MM.1S (cell line): ENCODE results near the gene SEPTIN1.

Experiments used
- DNase-seq: peaks from one replicate; pipeline ENCODE4 v3.0.0-alpha.2; 2015
- H2AFZ ChIP-seq: fragments of 300-600 bp; sonication (generic); 2 replicates; pipeline ENCODE4 v1.6.0; 2016; ENCODE audit warnings: antibody characterized with exemption, low read length
- H3F3A ChIP-seq: fragments of 300-600 bp; sonication (generic); 2 replicates; pipeline ENCODE4 v1.6.1; 2016; ENCODE audit warnings: mild to moderate bottlenecking, antibody characterized with exemption, low read length, moderate library complexity, mixed read lengths; ENCODE audit not compliant: insufficient read depth
- H3K27ac ChIP-seq: fragments of 300-600 bp; sonication (generic); 2 replicates; pipeline ENCODE4 v1.5.1; 2016; ENCODE audit warnings: mild to moderate bottlenecking, low read length
- H3K27me3 ChIP-seq: fragments of 300-600 bp; sonication (generic); replicated peaks from 2 replicates; pipeline ENCODE4 v1.6.0; 2016; ENCODE audit warnings: low read length; ENCODE audit not compliant: insufficient read depth
- H3K36me3 ChIP-seq: fragments of 300-600 bp; sonication (generic); replicated peaks from 2 replicates; pipeline ENCODE4 v1.6.1; 2016; ENCODE audit warnings: mild to moderate bottlenecking, low read length, mixed read lengths; ENCODE audit not compliant: insufficient read depth
- H3K4me1 ChIP-seq: fragments of 300-600 bp; sonication (generic); 2 replicates; pipeline ENCODE4 v1.6.1; 2016; ENCODE audit warnings: low read length, mixed read lengths
- H3K4me2 ChIP-seq: fragments of 300-600 bp; sonication (generic); 2 replicates; pipeline ENCODE4 v1.6.0; 2016; ENCODE audit warnings: low read depth, low read length
- H3K4me3 ChIP-seq: fragments of 300-600 bp; sonication (generic); 2 replicates; pipeline ENCODE4 v1.5.1; 2016; ENCODE audit warnings: low read length, mixed read lengths
- H3K79me2 ChIP-seq: fragments of 300-600 bp; sonication (generic); 2 replicates; pipeline ENCODE4 v1.6.1; 2016; ENCODE audit warnings: mixed run types, low read length, mixed read lengths
- H3K9ac ChIP-seq: fragments of 300-600 bp; sonication (generic); 2 replicates; pipeline ENCODE4 v1.6.1; 2016; ENCODE audit warnings: low read length, mixed read lengths
- H3K9me2 ChIP-seq: fragments of 300-600 bp; sonication (generic); replicated peaks from 2 replicates; pipeline ENCODE4 v1.6.1; 2016; ENCODE audit warnings: mild to moderate bottlenecking, low read length, mixed read lengths; ENCODE audit not compliant: insufficient read depth
- H3K9me3 ChIP-seq: fragments of 300-600 bp; sonication (generic); replicated peaks from 2 replicates; pipeline ENCODE4 v1.6.1; 2016; ENCODE audit warnings: mild to moderate bottlenecking, low read length, mixed read lengths; ENCODE audit not compliant: insufficient read depth
- H4K20me1 ChIP-seq: fragments of 300-600 bp; sonication (generic); 2 replicates; pipeline ENCODE4 v1.6.1; 2016; ENCODE audit warnings: mild to moderate bottlenecking, low read length, moderate library complexity, mixed read lengths; ENCODE audit not compliant: insufficient read depth
- CTCF ChIP-seq: fragments of 300-600 bp; sonication (generic); IDR thresholded peaks from 2 replicates; pipeline ENCODE4 v1.5.1; 2016; ENCODE audit warnings: antibody characterized with exemption, low read length, mixed read lengths
- EZH2 ChIP-seq: fragments of 300-600 bp; sonication (generic); optimal IDR thresholded peaks from 2 replicates; pipeline ENCODE3; 2017; ENCODE audit warnings: low read depth, mild to moderate bottlenecking, antibody characterized with exemption, low read length, mixed read lengths
- EZH2phosphoT487 ChIP-seq: fragments of 300-600 bp; sonication (generic); IDR thresholded peaks from 2 replicates; pipeline ENCODE4 v1.6.1; 2018; ENCODE audit warnings: antibody characterized with exemption, low read length

The SEPTIN1 gene

GRCh38 chr16:30409125-30410060 is 27.0 kb upstream of the SEPTIN1 start:
- H3K4me3 ChIP-seq, result no peak overlapping the region
- H3K9ac ChIP-seq, result no peak overlapping the region
- peak; percentile 85 for DNase-seq
- TF ChIP-seq EZH2 (no peak), CTCF (peak; percentile 91), EZH2phosphoT487 (no peak)
- H3K4me2 ChIP-seq, result peak overlapping the region; percentile 12; the same call in 1 of the 2 replicates
- 0 out of 2 replicates have a peak, but pooled peaks cover 4% of the 10 kb centered on the region for H3K36me3 ChIP-seq
- no peaks in the 10 kb centered on the region for H3K9me2 ChIP-seq
- H3K79me2 ChIP-seq, result peaks cover 25% of the 10 kb centered on the region
- H3K27ac ChIP-seq, result no peak overlapping the region
- H4K20me1 ChIP-seq, result no peaks in the 10 kb centered on the region
- H3F3A ChIP-seq, result no peaks in the 10 kb centered on the region
- H3K4me1 ChIP-seq, result peaks cover 16% of the 10 kb centered on the region
- H2AFZ ChIP-seq, result no peak overlapping the region
- no peaks in the 10 kb centered on the region for H3K27me3 ChIP-seq
- H3K9me3 ChIP-seq, result no peaks in the 10 kb centered on the region

DNA sequence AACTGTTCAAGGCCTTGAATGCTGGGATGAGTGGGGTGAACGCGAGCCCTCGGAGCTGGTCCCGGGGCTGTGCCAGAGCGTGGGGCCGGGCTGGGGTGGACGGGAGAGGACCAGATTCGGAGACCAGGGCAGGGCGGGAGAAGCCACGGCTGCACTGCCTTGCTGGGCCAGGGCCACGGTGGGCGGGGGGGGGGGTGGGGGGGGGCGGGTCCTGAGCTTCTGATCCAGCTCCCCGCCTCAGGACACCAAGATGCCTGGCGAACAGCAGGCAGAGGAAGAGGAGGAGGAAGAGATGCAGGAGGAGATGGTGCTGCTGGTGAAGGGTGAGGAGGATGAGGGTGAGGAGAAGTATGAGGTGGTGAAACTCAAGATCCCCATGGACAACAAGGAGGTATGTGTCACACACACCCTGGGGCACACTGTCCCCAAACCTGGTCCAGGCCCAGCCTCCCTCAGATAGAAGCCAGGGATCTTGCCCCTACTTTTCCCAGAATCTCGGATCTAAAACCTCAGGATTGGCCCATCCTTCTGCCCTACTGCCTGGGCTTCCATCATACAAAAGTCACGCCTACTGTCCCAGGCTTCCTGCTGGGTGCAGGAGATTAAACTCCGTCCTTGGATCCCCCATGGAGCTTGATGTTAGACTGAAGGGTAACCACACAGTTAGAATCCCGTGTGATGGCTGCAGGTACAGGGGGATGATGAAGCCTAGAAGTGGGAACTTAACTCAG is 25.6 kb upstream of the SEPTIN1 start:
- Histone ChIP-seq H2AFZ (peak overlapping the region; percentile 83), H3K4me3 (peak overlapping the region; percentile 77), H3K9me2 (no peaks in the 10 kb centered on the region), H3K79me2 (peaks cover 25% of the 10 kb centered on the region), H3K4me1 (peaks cover 16% of the 10 kb centered on the region), H3K9ac (peak overlapping the region; percentile 74), H3K36me3 (0 out of 2 replicates have a peak, but pooled peaks cover 1% of the 10 kb centered on the region), H3K27me3 (no peaks in the 10 kb centered on the region), H4K20me1 (no peaks in the 10 kb centered on the region), H3K4me2 (peak overlapping the region; percentile 87), H3K27ac (peak overlapping the region; percentile 55; the same call in 1 of the 2 replicates), H3K9me3 (no peaks in the 10 kb centered on the region), H3F3A (no peaks in the 10 kb centered on the region)
- no peak for DNase-seq
- no peak for TF ChIP-seq EZH2
- no peak for TF ChIP-seq CTCF
- no peak for TF ChIP-seq EZH2phosphoT487

DNA sequence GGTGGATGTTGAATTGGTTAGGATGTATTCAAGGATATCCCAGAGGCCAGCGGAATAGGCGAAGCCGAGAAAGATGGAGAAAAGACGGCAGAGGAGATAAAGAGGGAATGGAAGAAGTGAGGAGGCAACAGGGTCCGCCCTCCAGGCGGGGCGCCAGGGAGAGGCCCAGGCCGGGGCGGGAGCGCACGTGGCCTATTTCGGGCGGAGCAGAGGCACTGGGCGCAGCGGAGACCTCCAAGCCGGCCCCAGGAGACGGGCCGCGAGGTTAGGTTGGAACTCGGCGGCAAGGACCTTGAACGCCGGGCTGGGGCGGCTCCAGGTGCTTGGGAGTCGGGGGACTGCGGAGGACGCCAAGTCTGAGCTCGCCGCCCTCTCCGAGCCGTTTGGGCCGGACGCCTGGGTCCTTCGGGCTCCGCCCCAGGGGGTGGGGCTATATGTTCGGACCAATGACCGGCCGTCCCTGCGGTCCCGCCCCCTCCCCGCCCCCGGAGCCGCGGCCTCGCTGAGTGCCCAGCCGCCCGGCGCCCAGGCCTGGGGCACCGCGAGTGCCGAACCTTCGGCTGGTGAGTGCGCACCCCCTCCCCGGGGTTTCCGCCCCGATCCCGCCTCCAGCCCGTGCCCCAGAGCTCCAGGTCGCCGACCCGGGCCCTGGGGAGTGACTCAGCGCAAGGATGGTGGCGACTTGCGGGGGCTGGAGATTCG is 24.9 kb upstream of the SEPTIN1 start, which contains the start of gene ZNF771:
ZNF771 (plus strand) TSS at position 505 of the 702 bp plus-strand sequence. CDS start 448 bp downstream, outside the sequence.
- H3K4me3 ChIP-seq, result peak within 1 kb of the TSS; percentile 77
- no peak for TF ChIP-seq EZH2phosphoT487
- TF ChIP-seq CTCF, result no peak
- TF ChIP-seq EZH2, result no peak
- peak within 1 kb of the TSS; percentile 87 for H3K4me2 ChIP-seq
- no peaks in the 10 kb centered on the region for H3F3A ChIP-seq
- H3K4me1 ChIP-seq, result peaks cover 16% of the 10 kb centered on the region
- H3K79me2 ChIP-seq, result peaks cover 22% of the 10 kb centered on the region
- peak within 1 kb of the TSS; percentile 74 for H3K9ac ChIP-seq
- H3K9me3 ChIP-seq, result no peaks in the 10 kb centered on the region
- H3K27ac ChIP-seq, result peak within 1 kb of the TSS; percentile 55; the same call in 1 of the 2 replicates
- H4K20me1 ChIP-seq, result no peaks in the 10 kb centered on the region
- peak; percentile 94 for DNase-seq
- H3K36me3 ChIP-seq, result no peaks in the 10 kb centered on the region
- H3K27me3 ChIP-seq, result no peaks in the 10 kb centered on the region
- H2AFZ ChIP-seq, result peak within 1 kb of the TSS; percentile 83
- no peaks in the 10 kb centered on the region for H3K9me2 ChIP-seq
